ENCODE results near the gene OR2M7.
"Not testable (repeated sequence)": the region's sequence is repeated elsewhere in the genome, so short reads cannot be mapped to it uniquely, and the experiment has no call there.

The OR2M7 gene

DNA sequence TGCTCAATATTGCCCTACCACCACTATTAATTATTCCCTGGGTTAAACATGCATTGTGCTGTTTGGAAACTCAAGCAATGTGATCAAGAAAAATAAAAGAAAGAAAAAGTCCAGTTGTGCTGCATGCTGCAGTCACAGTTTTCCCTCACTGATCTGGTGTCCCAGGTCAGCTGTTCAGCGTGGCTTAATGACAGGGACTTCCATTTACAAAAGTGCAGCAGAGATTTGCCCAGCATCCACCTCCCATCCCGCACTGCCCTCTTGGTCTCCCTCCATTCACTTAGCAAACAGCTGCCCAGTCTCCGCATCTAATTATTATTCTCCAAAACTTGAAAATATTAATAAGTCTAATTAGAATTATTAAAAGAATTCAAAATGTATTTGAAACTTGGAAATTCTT lies 35.0 kb upstream of the OR2M7 start:
- H3K4me2 ChIP-seq (ENCODE audit: low read length), result no peak overlapping the region
- H3K27ac ChIP-seq, result no peak overlapping the region
- no peak overlapping the region for H2AFZ ChIP-seq
- no peaks in the 10 kb centered on the region for H3K9me3 ChIP-seq (ENCODE audit: control insufficient read depth, low read length)
- H3K4me3 ChIP-seq (ENCODE audit: low read depth, low read length), result no peak overlapping the region
- TF ChIP-seq, protein P1, sequence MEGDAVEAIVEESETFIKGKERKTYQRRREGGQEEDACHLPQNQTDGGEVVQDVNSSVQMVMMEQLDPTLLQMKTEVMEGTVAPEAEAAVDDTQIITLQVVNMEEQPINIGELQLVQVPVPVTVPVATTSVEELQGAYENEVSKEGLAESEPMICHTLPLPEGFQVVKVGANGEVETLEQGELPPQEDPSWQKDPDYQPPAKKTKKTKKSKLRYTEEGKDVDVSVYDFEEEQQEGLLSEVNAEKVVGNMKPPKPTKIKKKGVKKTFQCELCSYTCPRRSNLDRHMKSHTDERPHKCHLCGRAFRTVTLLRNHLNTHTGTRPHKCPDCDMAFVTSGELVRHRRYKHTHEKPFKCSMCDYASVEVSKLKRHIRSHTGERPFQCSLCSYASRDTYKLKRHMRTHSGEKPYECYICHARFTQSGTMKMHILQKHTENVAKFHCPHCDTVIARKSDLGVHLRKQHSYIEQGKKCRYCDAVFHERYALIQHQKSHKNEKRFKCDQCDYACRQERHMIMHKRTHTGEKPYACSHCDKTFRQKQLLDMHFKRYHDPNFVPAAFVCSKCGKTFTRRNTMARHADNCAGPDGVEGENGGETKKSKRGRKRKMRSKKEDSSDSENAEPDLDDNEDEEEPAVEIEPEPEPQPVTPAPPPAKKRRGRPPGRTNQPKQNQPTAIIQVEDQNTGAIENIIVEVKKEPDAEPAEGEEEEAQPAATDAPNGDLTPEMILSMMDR (IDR thresholded peaks at IDR 0.05), result no peak
- no peak overlapping the region for H3K9ac ChIP-seq
- no peaks in the 10 kb centered on the region for H3K36me3 ChIP-seq (ENCODE audit: control insufficient read depth, insufficient read depth, low read length)
- H3K27me3 ChIP-seq (ENCODE audit: control insufficient read depth, insufficient read depth, low read length), result no peaks in the 10 kb centered on the region
- no peaks in the 10 kb centered on the region for H3K4me1 ChIP-seq
- H3K79me2 ChIP-seq, result no peaks in the 10 kb centered on the region

DNA sequence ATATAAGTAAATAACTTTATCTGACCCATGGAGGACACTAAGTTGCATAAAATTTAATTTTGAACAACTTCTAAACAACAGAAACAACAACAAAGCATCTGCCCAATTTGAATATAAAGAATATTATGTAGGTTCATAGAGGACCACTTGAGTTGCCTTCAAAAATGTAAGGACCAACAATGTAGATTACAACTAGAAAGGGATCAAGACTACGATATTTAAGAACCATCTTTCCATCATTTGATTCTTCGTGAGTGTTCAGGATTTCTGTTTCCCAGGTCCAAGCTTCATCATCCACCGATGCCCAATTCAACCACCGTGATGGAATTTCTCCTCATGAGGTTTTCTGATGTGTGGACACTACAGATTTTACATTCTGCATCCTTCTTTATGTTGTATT lies 24.1 kb upstream of the OR2M7 start, which contains the start of gene OR14C36:
Gene OR14C36 (plus strand): TSS at position 301 of the 400 bp plus-strand sequence. CDS start 0 bp downstream, at position 301.
- TF ChIP-seq, protein P1 (IDR thresholded peaks at IDR 0.05), result no peak
- Histone ChIP-seq H3K4me1 (no peaks in the 10 kb centered on the region), H3K9ac (no peak within 1 kb of the TSS), H3K27me3 (ENCODE audit: control insufficient read depth, insufficient read depth, low read length) (no peaks in the 10 kb centered on the region), H3K36me3 (ENCODE audit: control insufficient read depth, insufficient read depth, low read length) (no peaks in the 10 kb centered on the region), H3K9me3 (ENCODE audit: control insufficient read depth, low read length) (no peaks in the 10 kb centered on the region), H3K4me3 (ENCODE audit: low read depth, low read length) (no peak within 1 kb of the TSS), H3K79me2 (no peaks in the 10 kb centered on the region), H3K4me2 (ENCODE audit: low read length) (no peak within 1 kb of the TSS), H3K27ac (no peak within 1 kb of the TSS), H2AFZ (no peak within 1 kb of the TSS)

DNA sequence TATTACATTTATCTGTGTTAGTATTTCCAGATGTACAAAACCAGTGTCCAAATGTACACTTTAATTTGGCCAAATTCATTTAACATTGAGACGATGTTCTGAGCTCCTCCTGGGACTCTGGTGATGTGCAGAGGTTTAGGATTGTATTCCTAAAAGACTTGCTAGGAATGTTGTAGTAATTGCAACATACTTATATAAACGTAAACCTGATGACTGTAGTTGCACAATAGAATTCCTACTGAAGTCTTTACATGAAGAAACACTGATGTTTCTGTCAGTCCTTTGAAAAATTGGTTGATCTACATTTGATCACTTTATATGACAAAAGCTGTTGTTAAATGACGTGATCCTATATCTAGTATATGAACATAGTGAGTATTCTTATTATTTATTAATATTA lies 19.1 kb upstream of the OR2M7 start:
- H3K36me3 ChIP-seq (ENCODE audit: control insufficient read depth, insufficient read depth, low read length), result no peaks in the 10 kb centered on the region

DNA sequence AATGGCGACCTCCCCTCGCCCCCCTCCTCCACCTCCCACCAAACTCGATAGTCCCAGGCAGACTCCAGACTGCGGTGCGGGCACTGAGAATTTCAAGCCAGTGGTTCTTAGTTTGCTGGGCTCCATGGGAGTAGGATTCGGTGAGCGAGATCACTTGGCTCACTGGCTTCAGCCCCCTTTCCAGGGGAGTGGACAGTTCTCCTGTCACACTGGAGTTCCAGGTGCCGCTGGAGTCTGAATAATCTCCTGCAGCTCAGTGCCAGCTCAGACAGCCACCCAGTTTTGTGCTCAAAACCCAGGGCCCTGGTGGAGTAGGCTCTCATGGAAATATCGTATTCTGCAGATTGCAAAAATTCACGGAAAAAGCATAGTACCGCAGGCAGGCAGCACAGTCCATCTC lies 7.6 kb downstream of the OR2M7 start:
- no peaks in the 10 kb centered on the region for H3K4me1 ChIP-seq

More for the DNA sequence above, 19.1 kb upstream of the OR2M7 start:
- no peaks in the 10 kb centered on the region for H3K27me3 ChIP-seq (ENCODE audit: control insufficient read depth, insufficient read depth, low read length)
- no peak overlapping the region for H2AFZ ChIP-seq
- TF ChIP-seq, protein P1 (IDR thresholded peaks at IDR 0.05), result no peak
- H3K4me1 ChIP-seq, result no peaks in the 10 kb centered on the region
- no peak overlapping the region for H3K4me2 ChIP-seq (ENCODE audit: low read length)
- H3K79me2 ChIP-seq, result no peaks in the 10 kb centered on the region
- H3K4me3 ChIP-seq (ENCODE audit: low read depth, low read length), result no peak overlapping the region
- H3K9ac ChIP-seq, result no peak overlapping the region
- no peaks in the 10 kb centered on the region for H3K9me3 ChIP-seq (ENCODE audit: control insufficient read depth, low read length)
- no peak overlapping the region for H3K27ac ChIP-seq

DNA sequence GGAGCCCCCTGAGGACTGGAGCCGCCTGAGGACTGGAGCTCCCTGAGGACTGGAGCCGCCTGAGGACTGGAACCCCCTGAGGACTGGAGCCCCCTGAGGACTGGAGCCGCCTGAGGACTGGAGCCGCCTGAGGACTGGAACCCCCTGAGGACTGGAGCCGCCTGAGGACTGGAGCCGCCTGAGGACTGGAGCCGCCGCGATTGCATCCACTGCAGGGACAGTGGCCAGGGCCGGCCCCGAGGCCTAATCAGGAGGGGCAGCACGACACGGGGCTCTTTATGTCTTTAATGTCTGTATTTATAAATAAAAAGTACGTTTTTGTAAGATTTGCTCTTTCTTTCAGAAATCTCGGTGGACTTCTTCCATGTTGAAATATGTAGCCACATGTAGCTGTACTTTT lies 17.6 kb downstream of the OR2M7 start:
- not testable (repeated sequence) for H3K27ac ChIP-seq; H3K9ac ChIP-seq; H3K36me3 ChIP-seq (ENCODE audit: control insufficient read depth, insufficient read depth, low read length); H3K4me3 ChIP-seq (ENCODE audit: low read depth, low read length); H3K9me3 ChIP-seq (ENCODE audit: control insufficient read depth, low read length); H2AFZ ChIP-seq; H3K4me2 ChIP-seq (ENCODE audit: low read length); H3K79me2 ChIP-seq; H3K27me3 ChIP-seq (ENCODE audit: control insufficient read depth, insufficient read depth, low read length); H3K4me1 ChIP-seq

More for the DNA sequence above, 7.6 kb downstream of the OR2M7 start:
- TF ChIP-seq, protein P1 (IDR thresholded peaks at IDR 0.05), result no peak
- H3K9me3 ChIP-seq (ENCODE audit: control insufficient read depth, low read length), result no peaks in the 10 kb centered on the region
- no peak overlapping the region for H3K9ac ChIP-seq
- no peak overlapping the region for H3K4me3 ChIP-seq (ENCODE audit: low read depth, low read length)
- H3K79me2 ChIP-seq, result no peaks in the 10 kb centered on the region
- no peak overlapping the region for H2AFZ ChIP-seq
- H3K36me3 ChIP-seq (ENCODE audit: control insufficient read depth, insufficient read depth, low read length), result no peaks in the 10 kb centered on the region
- no peaks in the 10 kb centered on the region for H3K27me3 ChIP-seq (ENCODE audit: control insufficient read depth, insufficient read depth, low read length)
- no peak overlapping the region for H3K4me2 ChIP-seq (ENCODE audit: low read length)
- no peak overlapping the region for H3K27ac ChIP-seq
